Measurements from ENCODE around the gene PSMA7. TPM values are rescaled to one million over a fixed set of nuclear protein-coding genes. Genes with fewer than 3 reads are reported as not detected.
A peak's percentile ranks its signal among the peaks of the same experiment; 100 is the strongest.

The PSMA7 gene
- total RNA-seq, 2 experiments from 2014 or later, result 333 to 352 TPM

- Mint-ChIP-seq H3K9me3 (ENCODE audit: insufficient read depth) (no peaks in the 10 kb centered on the region), H3K36me3 (ENCODE audit: low read depth) (peaks cover 78% of the 10 kb centered on the region), H3K27ac (peak overlapping the region; percentile 7), H3K27me3 (ENCODE audit: low read depth) (no peaks in the 10 kb centered on the region), H3K4me1 (ENCODE audit: low read depth) (peaks cover 38% of the 10 kb centered on the region), H3K4me3 (no peak overlapping the region)
- ChIA-PET POLR2A (no interaction called here), CTCF (interaction anchor here (0.8 to 1.5 kb wide), 2 partner anchors 13 to 112 kb away, joined by 4 to 6 read pairs; no protein-coding TSS in a partner anchor)
- DNase-seq (no peak), ATAC-seq (no peak)
These were observed 5.0 kb downstream of the PSMA7 start for GRCh38 chr20:62138204-62138543.

- POLR2A ChIA-PET, result no interaction called here
These were observed 5.6 kb downstream of the PSMA7 start for GRCh38 chr20:62137478-62138203.

GRCh38 chr20:62137092-62137384 is 6.2 kb downstream of the PSMA7 start:
- no peak for ATAC-seq
- H3K27ac Mint-ChIP-seq, result peak overlapping the region; percentile 57
- DNase-seq, result no peak
- H3K36me3 Mint-ChIP-seq (ENCODE audit: low read depth), result peaks cover 85% of the 10 kb centered on the region
- ChIA-PET CTCF (interaction anchor here (1.3 to 2.4 kb wide), 4 partner anchors 11 to 126 kb away, joined by 5 to 18 read pairs (median 7); no protein-coding TSS in a partner anchor), POLR2A (no interaction called here)
- no peaks in the 10 kb centered on the region for H3K27me3 Mint-ChIP-seq (ENCODE audit: low read depth)
- H3K4me3 Mint-ChIP-seq, result no peak overlapping the region
- peaks cover 47% of the 10 kb centered on the region for H3K4me1 Mint-ChIP-seq (ENCODE audit: low read depth)
- no peaks in the 10 kb centered on the region for H3K9me3 Mint-ChIP-seq (ENCODE audit: insufficient read depth)

More at GRCh38 chr20:62137478-62138203, 5.6 kb downstream of the PSMA7 start:
- H3K27ac Mint-ChIP-seq, result peak overlapping the region; percentile 7
- no peak overlapping the region for H3K4me3 Mint-ChIP-seq
- ATAC-seq, result no peak
- H3K4me1 Mint-ChIP-seq (ENCODE audit: low read depth), result peaks cover 43% of the 10 kb centered on the region
- no peaks in the 10 kb centered on the region for H3K27me3 Mint-ChIP-seq (ENCODE audit: low read depth)
- no peak for DNase-seq
- H3K9me3 Mint-ChIP-seq (ENCODE audit: insufficient read depth), result no peaks in the 10 kb centered on the region
- H3K36me3 Mint-ChIP-seq (ENCODE audit: low read depth), result peaks cover 83% of the 10 kb centered on the region
- CTCF ChIA-PET, result interaction anchor here (0.8 to 1.5 kb wide), 2 partner anchors 13 to 112 kb away, joined by 4 to 6 read pairs; no protein-coding TSS in a partner anchor

DNA sequence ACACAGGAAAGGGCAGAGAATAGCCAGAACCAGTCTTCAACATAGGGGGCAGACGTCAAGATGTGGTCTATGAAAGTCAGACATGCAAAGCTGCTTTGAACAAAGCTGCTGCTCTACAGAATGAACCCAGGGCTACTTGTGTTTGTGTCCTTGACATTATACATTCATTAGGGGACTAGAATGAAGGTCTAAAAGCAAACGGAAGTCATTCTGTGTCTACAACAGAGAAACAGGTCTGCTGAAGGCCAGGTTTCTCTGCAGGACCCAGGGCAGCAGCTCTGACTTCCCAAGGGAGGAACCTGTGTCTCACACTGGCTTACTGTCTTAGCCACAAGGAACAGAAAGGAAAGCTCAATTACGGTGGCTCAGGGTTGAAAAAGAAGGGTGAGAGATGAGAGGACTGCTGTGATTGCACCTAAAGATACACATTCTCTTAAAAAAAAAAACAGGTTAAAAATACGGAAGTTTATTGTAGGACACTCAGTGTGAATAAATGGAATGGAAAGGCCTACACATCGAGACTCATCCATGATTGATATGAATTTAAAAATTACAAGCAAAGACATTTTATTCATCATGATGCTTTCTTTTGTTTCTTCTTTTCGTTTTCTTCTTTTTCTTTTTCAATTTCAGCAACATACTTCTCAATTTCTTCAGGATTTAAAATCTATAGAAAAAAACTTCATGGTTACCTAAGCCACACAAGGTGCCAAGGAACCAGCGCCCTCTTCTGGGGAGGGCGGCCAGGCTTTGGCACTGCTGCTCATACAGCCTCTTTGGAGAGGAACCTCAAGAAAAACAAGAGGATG is 6.7 kb downstream of the PSMA7 start:
- ATAC-seq (peak; percentile 66), DNase-seq (peak; percentile 79)
- Mint-ChIP-seq H3K9me3 (ENCODE audit: insufficient read depth) (no peaks in the 10 kb centered on the region), H3K27ac (peak overlapping the region; percentile 57), H3K36me3 (ENCODE audit: low read depth) (peaks cover 83% of the 10 kb centered on the region), H3K4me3 (no peak overlapping the region), H3K27me3 (ENCODE audit: low read depth) (no peaks in the 10 kb centered on the region), H3K4me1 (ENCODE audit: low read depth) (peaks cover 43% of the 10 kb centered on the region)
- ChIA-PET POLR2A (interaction anchor here (1.0 kb wide), 1 partner anchor 9 kb away, joined by 3 read pairs; no protein-coding TSS in a partner anchor), CTCF (interaction anchor here (0.7 to 2.4 kb wide), 7 partner anchors 9 to 126 kb away, joined by 3 to 18 read pairs (median 5); no protein-coding TSS in a partner anchor)

- Mint-ChIP-seq H3K27me3 (ENCODE audit: low read depth) (no peaks in the 10 kb centered on the region), H3K27ac (no peak overlapping the region), H3K4me3 (no peak overlapping the region), H3K9me3 (ENCODE audit: insufficient read depth) (no peaks in the 10 kb centered on the region), H3K4me1 (ENCODE audit: low read depth) (peaks cover 38% of the 10 kb centered on the region), H3K36me3 (ENCODE audit: low read depth) (peaks cover 86% of the 10 kb centered on the region)
- no peak for ATAC-seq
- ChIA-PET POLR2A (interaction anchor here (1.0 kb wide), 1 partner anchor 8 kb away, joined by 3 read pairs; no protein-coding TSS in a partner anchor), CTCF (interaction anchor here (0.7 to 2.4 kb wide), 7 partner anchors 9 to 125 kb away, joined by 3 to 18 read pairs (median 5); no protein-coding TSS in a partner anchor)
- no peak for DNase-seq
These were observed 7.5 kb downstream of the PSMA7 start for GRCh38 chr20:62135573-62136266.

DNA sequence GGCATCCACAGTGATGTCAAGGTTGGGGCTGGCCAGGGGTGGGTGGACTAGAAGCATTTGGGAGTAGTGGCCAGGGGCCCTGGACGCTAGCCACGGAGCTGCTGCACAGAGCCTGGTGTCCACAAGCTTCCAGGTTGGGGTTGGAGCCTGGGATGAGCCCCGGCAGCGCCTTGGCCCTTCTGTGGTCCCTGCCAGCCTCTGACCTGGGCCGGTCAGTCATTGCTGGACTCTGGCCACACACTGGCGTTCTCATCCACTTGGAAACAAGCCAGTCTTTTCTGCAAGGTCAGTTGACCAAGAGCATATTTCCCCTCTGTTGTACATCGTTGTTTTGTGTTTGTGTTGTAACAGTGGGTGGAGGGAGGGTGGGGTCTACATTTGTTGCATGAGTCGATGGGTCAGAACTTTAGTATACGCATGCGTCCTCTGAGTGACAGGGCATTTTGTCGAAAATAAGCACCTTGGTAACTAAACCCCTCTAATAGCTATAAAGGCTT is 8.4 kb downstream of the PSMA7 start:
- Mint-ChIP-seq H3K27me3 (ENCODE audit: low read depth) (no peaks in the 10 kb centered on the region), H3K27ac (no peak overlapping the region), H3K4me3 (no peak overlapping the region), H3K9me3 (ENCODE audit: insufficient read depth) (no peaks in the 10 kb centered on the region), H3K36me3 (ENCODE audit: low read depth) (peaks cover 85% of the 10 kb centered on the region), H3K4me1 (ENCODE audit: low read depth) (peaks cover 31% of the 10 kb centered on the region)
- ATAC-seq, result no peak
- ChIA-PET CTCF (interaction anchor here (2.1 to 2.4 kb wide), 2 partner anchors 8 to 124 kb away, joined by 8 to 18 read pairs; no protein-coding TSS in a partner anchor), POLR2A (interaction anchor here (1.4 kb wide), 1 partner anchor 8 kb away, joined by 3 read pairs; the partner anchor contains the start of genes PSMA7 and SS18L1)
- DNase-seq, result no peak

DNA sequence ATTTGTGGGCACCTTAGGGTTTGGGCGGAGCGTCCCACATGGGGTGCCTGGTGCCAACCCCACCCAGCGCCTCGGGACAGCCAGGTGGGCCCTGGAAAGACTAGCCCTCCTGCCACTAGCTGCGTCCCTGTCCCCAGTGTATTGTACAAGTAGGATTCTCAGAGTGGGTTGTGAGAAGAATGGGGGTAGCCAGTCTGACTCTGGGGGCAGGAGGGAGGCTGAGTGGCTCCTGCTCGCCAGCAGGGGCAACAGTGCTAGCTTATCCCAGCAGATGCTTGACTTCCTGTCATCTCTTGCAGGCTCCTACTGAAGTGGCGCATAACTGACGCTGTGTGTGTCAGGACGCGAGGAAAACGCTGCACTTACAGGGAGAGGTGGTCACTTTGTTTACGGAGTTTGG is 9.3 kb downstream of the PSMA7 start:
- Mint-ChIP-seq H3K4me3 (no peak overlapping the region), H3K27me3 (ENCODE audit: low read depth) (no peaks in the 10 kb centered on the region), H3K4me1 (ENCODE audit: low read depth) (peaks cover 34% of the 10 kb centered on the region), H3K36me3 (ENCODE audit: low read depth) (peaks cover 82% of the 10 kb centered on the region), H3K27ac (peak overlapping the region; percentile 65), H3K9me3 (ENCODE audit: insufficient read depth) (no peaks in the 10 kb centered on the region)
- ATAC-seq (peak; percentile 22), DNase-seq (no peak)
- ChIA-PET CTCF (interaction anchor here (1.0 to 1.4 kb wide), 2 partner anchors 12 to 122 kb away, joined by 6 read pairs; partner anchors contain the start of gene LSM14B), POLR2A (interaction anchor here (0.6 to 1.4 kb wide), 3 partner anchors 9 to 99 kb away, joined by 3 to 4 read pairs (median 3); partner anchors contain the start of genes PSMA7 and SS18L1)

- no peaks in the 10 kb centered on the region for H3K9me3 Mint-ChIP-seq (ENCODE audit: insufficient read depth)
- no peak for DNase-seq
- POLR2A ChIA-PET, result interaction anchor here (0.6 to 1.4 kb wide), 3 partner anchors 8 to 34 kb away, joined by 3 to 5 read pairs (median 4); partner anchors contain the start of genes PSMA7 and SS18L1
- H3K27ac Mint-ChIP-seq, result peak overlapping the region; percentile 39
- H3K4me3 Mint-ChIP-seq, result no peak overlapping the region
- no peaks in the 10 kb centered on the region for H3K27me3 Mint-ChIP-seq (ENCODE audit: low read depth)
- H3K36me3 Mint-ChIP-seq (ENCODE audit: low read depth), result peaks cover 84% of the 10 kb centered on the region
- CTCF ChIA-PET, result interaction anchor here (1.0 to 1.4 kb wide), 2 partner anchors 12 to 122 kb away, joined by 6 read pairs; partner anchors contain the start of gene LSM14B
- ATAC-seq, result no peak
- H3K4me1 Mint-ChIP-seq (ENCODE audit: low read depth), result peaks cover 33% of the 10 kb centered on the region
These were observed 9.9 kb downstream of the PSMA7 start for GRCh38 chr20:62133051-62133845.

DNA sequence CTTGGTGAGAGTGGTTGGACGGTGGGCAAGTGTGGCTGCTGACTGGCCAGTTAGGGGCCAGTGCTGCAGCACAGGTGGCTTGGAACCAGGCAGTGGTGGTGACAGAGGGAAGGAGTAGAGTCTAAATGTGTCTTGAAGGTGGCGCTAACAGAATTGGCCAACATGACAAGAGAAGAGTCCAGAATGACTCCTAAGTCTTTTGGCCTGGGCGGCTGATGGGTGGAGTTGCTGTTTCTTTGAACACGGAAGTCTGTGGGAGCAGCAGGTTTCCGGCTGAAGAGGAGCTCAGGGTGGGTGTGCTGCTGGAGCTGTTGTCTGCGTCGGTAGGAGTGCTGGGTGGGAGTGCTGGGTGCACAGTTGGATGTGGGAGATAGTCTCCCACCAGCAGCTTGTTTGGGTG is 10.8 kb downstream of the PSMA7 start:
- ChIA-PET CTCF (interaction anchor here (1.4 kb wide), 1 partner anchor 11 kb away, joined by 6 read pairs; the partner anchor contains the start of gene LSM14B), POLR2A (no interaction called here)
- Mint-ChIP-seq H3K27me3 (ENCODE audit: low read depth) (no peaks in the 10 kb centered on the region), H3K4me1 (ENCODE audit: low read depth) (peaks cover 26% of the 10 kb centered on the region), H3K9me3 (ENCODE audit: insufficient read depth) (no peaks in the 10 kb centered on the region), H3K36me3 (ENCODE audit: low read depth) (peaks cover 84% of the 10 kb centered on the region), H3K27ac (peak overlapping the region; percentile 71), H3K4me3 (no peak overlapping the region)
- no peak for ATAC-seq
- DNase-seq, result no peak

GRCh38 chr20:62131560-62132320 is 11.5 kb downstream of the PSMA7 start:
- POLR2A ChIA-PET, result interaction anchor here (0.6 kb wide), 1 partner anchor 46 kb away, joined by 4 read pairs; no protein-coding TSS in a partner anchor
- peaks cover 26% of the 10 kb centered on the region for H3K4me1 Mint-ChIP-seq (ENCODE audit: low read depth)

More at GRCh38 chr20:62131560-62132320, 11.5 kb downstream of the PSMA7 start:
- ATAC-seq (no peak), DNase-seq (no peak)
- CTCF ChIA-PET, result no interaction called here
- Mint-ChIP-seq H3K36me3 (ENCODE audit: low read depth) (peaks cover 85% of the 10 kb centered on the region), H3K27me3 (ENCODE audit: low read depth) (no peaks in the 10 kb centered on the region), H3K4me3 (no peak overlapping the region), H3K9me3 (ENCODE audit: insufficient read depth) (no peaks in the 10 kb centered on the region), H3K27ac (peak overlapping the region; percentile 71)

Measured in activated CD8-positive, alpha-beta T cell treated with anti-CD3 and anti-CD28 coated beads, Interleukin-2, amount 10 ng/mL, durations not matched to agents 7 days and 5 days (primary cell).